Measurements from ENCODE around the gene URB1.

DNA sequence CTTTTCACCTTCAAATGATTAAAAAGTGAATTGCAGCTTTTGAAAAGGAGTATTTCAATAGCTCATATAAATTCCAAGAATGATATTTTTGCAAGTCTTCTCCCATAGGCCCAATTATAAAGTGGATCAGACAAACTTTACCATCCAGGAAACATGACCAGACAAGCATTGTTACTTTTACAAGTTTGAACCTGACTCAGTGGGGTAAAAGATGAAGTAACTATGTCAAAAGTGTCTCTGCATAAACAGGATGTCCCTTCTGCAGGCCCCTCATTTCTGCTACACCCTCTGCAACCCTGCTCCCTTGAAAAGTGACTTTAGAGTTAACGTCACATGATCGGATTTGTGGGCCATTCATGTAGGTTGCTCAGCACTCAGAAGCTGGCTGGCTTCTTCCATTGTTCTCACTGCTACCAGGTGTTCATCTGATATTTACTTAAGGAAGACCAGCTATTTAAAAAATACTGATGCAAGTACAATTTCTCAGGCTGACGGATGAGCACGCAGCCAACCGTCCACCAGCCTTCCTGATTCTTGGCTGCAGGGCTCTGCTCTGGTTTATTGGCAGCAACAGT lies 32.3 kb downstream of the URB1 start:
- TF ChIP-seq, protein P1, sequence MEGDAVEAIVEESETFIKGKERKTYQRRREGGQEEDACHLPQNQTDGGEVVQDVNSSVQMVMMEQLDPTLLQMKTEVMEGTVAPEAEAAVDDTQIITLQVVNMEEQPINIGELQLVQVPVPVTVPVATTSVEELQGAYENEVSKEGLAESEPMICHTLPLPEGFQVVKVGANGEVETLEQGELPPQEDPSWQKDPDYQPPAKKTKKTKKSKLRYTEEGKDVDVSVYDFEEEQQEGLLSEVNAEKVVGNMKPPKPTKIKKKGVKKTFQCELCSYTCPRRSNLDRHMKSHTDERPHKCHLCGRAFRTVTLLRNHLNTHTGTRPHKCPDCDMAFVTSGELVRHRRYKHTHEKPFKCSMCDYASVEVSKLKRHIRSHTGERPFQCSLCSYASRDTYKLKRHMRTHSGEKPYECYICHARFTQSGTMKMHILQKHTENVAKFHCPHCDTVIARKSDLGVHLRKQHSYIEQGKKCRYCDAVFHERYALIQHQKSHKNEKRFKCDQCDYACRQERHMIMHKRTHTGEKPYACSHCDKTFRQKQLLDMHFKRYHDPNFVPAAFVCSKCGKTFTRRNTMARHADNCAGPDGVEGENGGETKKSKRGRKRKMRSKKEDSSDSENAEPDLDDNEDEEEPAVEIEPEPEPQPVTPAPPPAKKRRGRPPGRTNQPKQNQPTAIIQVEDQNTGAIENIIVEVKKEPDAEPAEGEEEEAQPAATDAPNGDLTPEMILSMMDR (IDR thresholded peaks at IDR 0.05) = no peak
- TF ChIP-seq POLR2A (IDR thresholded peaks at IDR 0.05) = no peak

All from lower leg skin (tissue), 3 donors.